B cell (primary cell): Measurements from ENCODE around the gene TOX2. TPM values are rescaled to one million over a fixed set of nuclear protein-coding genes. Genes with fewer than 3 reads are reported as not detected.

ENCODE experiments used
- ATAC-seq: fragments of 200-7000 bp; cut with Tn5 transposase; one replicate; pipeline ENCODE4 v1.10.0; 2021; ENCODE audit warnings: low read depth, mild to moderate bottlenecking, moderate number of reproducible peaks, moderate library complexity
- CTCF ChIA-PET: fragments of 350-600 bp; sonication (Branson Sonifier 250); formaldehyde crosslinking; loops from one replicate; lab custom pipeline; 2021; ENCODE audit warnings: antibody characterized with exemption, inconsistent platforms; lab: Charles Lee
- POLR2A ChIA-PET: fragments of 350-600 bp; sonication (Branson Sonifier 250); formaldehyde crosslinking; loops from one replicate; lab custom pipeline; 2021; ENCODE audit warnings: antibody characterized with exemption; lab: Charles Lee
- DNase-seq: peaks from one replicate; pipeline ENCODE4 v3.0.0; 2013
- H2AFZ ChIP-seq: 2 replicates; pipeline ENCODE4 v1.6.1; 2012; ENCODE audit warnings: mild to moderate bottlenecking, low read depth, low read length; ENCODE audit not compliant: insufficient read depth, poor library complexity, severe bottlenecking
- H3K27ac ChIP-seq, 2 donors: 1 replicate in 1 of 2; 2 replicates in 1 of 2; pipeline ENCODE4 v1.5.1; 2012 to 2013; ENCODE audit warnings: low read length in 2 of 2, mild to moderate bottlenecking in 2 of 2, moderate library complexity in 1 of 2
- H3K27me3 ChIP-seq, 4 experiments: fragments of 200-600 bp in 1 of 4; sonication (generic) in 1 of 4; replicated peaks in 1 of 4; 1 replicate in 2 of 4; 2 replicates in 2 of 4; pipeline versions ENCODE4 v1.6.1 to v1.7.0; 2013 to 2016; ENCODE audit warnings: low read length in 3 of 4, mild to moderate bottlenecking in 2 of 4, mixed read lengths in 1 of 4, moderate library complexity in 1 of 4; ENCODE audit not compliant: insufficient read depth in 4 of 4, control insufficient read depth in 3 of 4; ENCODE audit errors: control extremely low read depth in 1 of 4
- H3K36me3 ChIP-seq, 2 experiments: replicated peaks in 1 of 2; 1 replicate in 1 of 2; 2 replicates in 1 of 2; pipeline versions ENCODE4 v1.6.1 to v1.7.1; 2013; ENCODE audit warnings: low read length in 1 of 2; ENCODE audit not compliant: insufficient read depth in 2 of 2, control insufficient read depth in 1 of 2; ENCODE audit errors: control extremely low read depth in 1 of 2, extremely low read depth in 1 of 2
- H3K4me1 ChIP-seq, 2 donors: fragments of 200-600 bp in 1 of 2; sonication (generic) in 1 of 2; 1 replicate in 1 of 2; 2 replicates in 1 of 2; pipeline versions ENCODE4 v1.5.1 to v1.6.1; 2013 to 2017; ENCODE audit warnings: low read length in 2 of 2; ENCODE audit not compliant: control insufficient read depth in 2 of 2, insufficient read depth in 2 of 2
- H3K4me2 ChIP-seq: replicated peaks from 2 replicates; pipeline ENCODE3; 2012; ENCODE audit warnings: mild to moderate bottlenecking, low read depth, low read length; ENCODE audit not compliant: poor library complexity, severe bottlenecking
- H3K4me3 ChIP-seq, 5 experiments: fragments of 200-600 bp in 1 of 5; sonication (generic) in 1 of 5; 1 replicate in 3 of 5; 2 replicates in 2 of 5; pipeline versions ENCODE4 v1.5.1 to v1.7.0; 2011 to 2016; ENCODE audit warnings: low read length in 4 of 5, mild to moderate bottlenecking in 4 of 5, low read depth in 2 of 5, control low read depth in 1 of 5, moderate library complexity in 1 of 5; ENCODE audit not compliant: insufficient read depth in 1 of 5; ENCODE audit errors: control extremely low read depth in 1 of 5, extremely low read depth in 1 of 5
- H3K79me2 ChIP-seq: fragments of 200-600 bp; sonication (generic); one replicate; pipeline ENCODE4 v1.6.0; 2016; ENCODE audit warnings: low read length; ENCODE audit not compliant: control insufficient read depth, insufficient read depth
- H3K9ac ChIP-seq: fragments of 200-600 bp; sonication (generic); 2 replicates; pipeline ENCODE4 v1.6.1; 2017; ENCODE audit warnings: mild to moderate bottlenecking, low read length, moderate library complexity
- H3K9me3 ChIP-seq, 3 donors: one replicate each; pipeline versions ENCODE4 v1.6.1 to v1.7.1; 2013; ENCODE audit warnings: low read length in 2 of 3; ENCODE audit not compliant: control insufficient read depth in 2 of 3, insufficient read depth in 1 of 3; ENCODE audit errors: control extremely low read depth in 1 of 3
- H4K20me1 ChIP-seq: 2 replicates; pipeline ENCODE4 v1.6.0; 2012; ENCODE audit warnings: mild to moderate bottlenecking, low read length; ENCODE audit not compliant: insufficient read depth, control insufficient read depth, poor library complexity, severe bottlenecking
- H3K27ac Mint-ChIP-seq: one replicate; pipeline ENCODE4 v1.8.0; 2021; ENCODE audit warnings: mixed read lengths
- H3K27me3 Mint-ChIP-seq: one replicate; pipeline ENCODE4 v1.8.0; 2021; ENCODE audit warnings: mixed read lengths
- H3K4me1 Mint-ChIP-seq: one replicate; pipeline ENCODE4 v1.8.0; 2021; ENCODE audit warnings: mixed read lengths
- H3K4me3 Mint-ChIP-seq: one replicate; pipeline ENCODE4 v1.8.0; 2021; ENCODE audit warnings: mixed read lengths
- H3K9me3 Mint-ChIP-seq: one replicate; pipeline ENCODE4 v1.8.0; 2022; ENCODE audit warnings: mixed read lengths; ENCODE audit not compliant: insufficient read depth
- CTCF ChIP-seq: fragments of 200-600 bp; IDR thresholded peaks from one replicate; pipeline ENCODE4 v1.8.0; 2022; ENCODE audit warnings: antibody characterized with exemption, mild to moderate bottlenecking
- EZH2 ChIP-seq: IDR thresholded peaks from 2 replicates; pipeline ENCODE4 v1.6.1; 2012; ENCODE audit warnings: borderline replicate concordance, low read depth, mild to moderate bottlenecking, moderate library complexity, low read length; ENCODE audit not compliant: insufficient read depth, poor library complexity, severe bottlenecking
- WGBS: methylation state at CpG from one replicate; pipeline ENCODE4 v1.1.5; 2013; ENCODE audit warnings: missing lambda C conversion rate; ENCODE audit not compliant: insufficient coverage; 5-methylcytosine and 5-hydroxymethylcytosine counted together
- intact Hi-C: fragments of 100-400 bp; cut with micrococcal nuclease; formaldehyde crosslinking; loops from one replicate; pipeline ENCODE4 v1.10.0; 2022
- polyA plus RNA-seq: library from polyadenylated mRNA; depleted of rRNA; stranded (reverse); fragments of >200 nt; gene quantifications from 2 replicates; pipeline ENCODE4 v1.2.3, GENCODE V29; 2012
- total RNA-seq, 2 donors: library from RNA; stranded (reverse); fragments of 120-200 nt in 1 of 2; gene quantifications; 1 replicate in 1 of 2; 2 replicates in 1 of 2; pipeline versions ENCODE4 v1.2.3 to v1.2.4, GENCODE V29; 2013 to 2022

The TOX2 gene
- total and polyA plus RNA-seq, 2 donors (not counting 1 experiment from before 2014, with no cell fraction given): 1.2 to 4.1 TPM

GRCh38 chr20:44075191-44075949 is 160.7 kb downstream of the TOX2 start:
- Histone ChIP-seq H2AFZ (no peak overlapping the region), H3K9me3 (no peaks in the 10 kb centered on the region), H3K27ac (no peak overlapping the region), H3K4me1 (peaks cover 3 to 21% of the 10 kb centered on the region in 2 donors), H3K27me3 (peaks cover 0 to 2% (median 0%) of the 10 kb centered on the region in 4 experiments), H3K79me2 (no peaks in the 10 kb centered on the region), H3K9ac (no peak overlapping the region), H4K20me1 (no peaks in the 10 kb centered on the region), H3K4me3 (no peak overlapping the region), H3K4me2 (no peak overlapping the region), H3K36me3 (no peaks in the 10 kb centered on the region)
- TF ChIP-seq CTCF: no peak
- no peak for TF ChIP-seq EZH2
- Mint-ChIP-seq H3K27me3 (no peaks in the 10 kb centered on the region), H3K9me3 (no peaks in the 10 kb centered on the region), H3K4me1 (peaks cover 23% of the 10 kb centered on the region), H3K27ac (no peak overlapping the region), H3K4me3 (no peak overlapping the region)
- intact Hi-C loops: no loop called here
- ChIA-PET POLR2A (no interaction called here), CTCF (no interaction called here)
- no peak for ATAC-seq
- DNase-seq: no peak
- 97% methylated on average over 23 of the region's 23 CpGs for WGBS

GRCh38 chr20:44075950-44076232 is 161.2 kb downstream of the TOX2 start:
- no peak for TF ChIP-seq CTCF
- no peak for TF ChIP-seq EZH2
- Mint-ChIP-seq H3K27ac (no peak overlapping the region), H3K4me1 (peaks cover 25% of the 10 kb centered on the region), H3K4me3 (no peak overlapping the region), H3K9me3 (no peaks in the 10 kb centered on the region), H3K27me3 (no peaks in the 10 kb centered on the region)
- no peak overlapping the region for H3K9ac ChIP-seq
- no peaks in the 10 kb centered on the region for H3K36me3 ChIP-seq
- no peaks in the 10 kb centered on the region for H3K9me3 ChIP-seq
- H3K27ac ChIP-seq: no peak overlapping the region
- ChIA-PET POLR2A (no interaction called here), CTCF (no interaction called here)
- peaks cover 0 to 2% (median 0%) of the 10 kb centered on the region in 4 experiments for H3K27me3 ChIP-seq
- no peak overlapping the region for H3K4me3 ChIP-seq
- no peak overlapping the region for H2AFZ ChIP-seq
- H4K20me1 ChIP-seq: no peaks in the 10 kb centered on the region
- DNase-seq (no peak), ATAC-seq (no peak)
- H3K79me2 ChIP-seq: no peaks in the 10 kb centered on the region
- peaks cover 0 to 16% of the 10 kb centered on the region in 2 donors for H3K4me1 ChIP-seq
- intact Hi-C loops: no loop called here
- 93% methylated on average over 3 of the region's 5 CpGs for WGBS
- no peak overlapping the region for H3K4me2 ChIP-seq
